ENCODE measurements around the gene LPCAT1.

DNA sequence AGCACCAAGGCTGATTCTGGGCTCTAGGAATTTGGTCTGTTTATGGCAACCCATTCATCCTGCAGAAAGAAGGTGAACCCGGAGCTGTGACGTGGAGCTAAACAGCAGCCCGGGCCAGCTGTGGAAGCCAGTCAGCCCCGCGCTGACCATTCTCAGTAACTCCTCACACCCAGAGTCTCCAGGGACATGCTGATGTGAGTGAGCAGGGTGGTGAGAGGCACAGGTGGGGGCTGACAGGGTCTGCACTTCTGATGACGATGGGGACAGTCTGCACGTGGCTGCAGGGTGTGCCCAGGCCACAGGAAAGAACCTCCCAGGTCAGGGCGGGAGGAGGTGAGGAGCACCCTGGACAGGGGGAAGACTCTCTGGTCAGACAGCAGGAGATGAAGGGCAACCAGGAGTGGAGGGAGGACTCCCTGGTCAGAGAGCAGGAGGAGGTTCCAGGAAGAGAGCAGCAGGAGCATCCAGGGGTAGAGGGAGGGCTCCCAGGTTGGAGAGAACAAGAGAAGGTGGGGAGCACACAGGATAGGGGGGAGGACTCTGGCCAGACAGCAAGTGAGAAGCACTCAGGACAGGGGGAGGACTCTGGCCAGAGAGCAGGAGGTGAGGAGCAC lies 52.4 kb downstream of the LPCAT1 start:
- TF ChIP-seq POLR2A (IDR thresholded peaks at IDR 0.05; ENCODE audit: low read length) (no peak), GATA1 (IDR thresholded peaks at IDR 0.05; ENCODE audit: low read depth, low read length) (no peak)
